Ecto neural progenitor cell (in vitro differentiated cells): ENCODE results near the gene PTAFR.
"Not testable (repeated sequence)": the region's sequence is repeated elsewhere in the genome, so short reads cannot be mapped to it uniquely, and the experiment has no call there.

ENCODE experiments used
- DNase-seq: peaks from one replicate; pipeline ENCODE4 v3.0.0-alpha.2; 2018; ENCODE audit warnings: low spot score

The PTAFR gene

DNA sequence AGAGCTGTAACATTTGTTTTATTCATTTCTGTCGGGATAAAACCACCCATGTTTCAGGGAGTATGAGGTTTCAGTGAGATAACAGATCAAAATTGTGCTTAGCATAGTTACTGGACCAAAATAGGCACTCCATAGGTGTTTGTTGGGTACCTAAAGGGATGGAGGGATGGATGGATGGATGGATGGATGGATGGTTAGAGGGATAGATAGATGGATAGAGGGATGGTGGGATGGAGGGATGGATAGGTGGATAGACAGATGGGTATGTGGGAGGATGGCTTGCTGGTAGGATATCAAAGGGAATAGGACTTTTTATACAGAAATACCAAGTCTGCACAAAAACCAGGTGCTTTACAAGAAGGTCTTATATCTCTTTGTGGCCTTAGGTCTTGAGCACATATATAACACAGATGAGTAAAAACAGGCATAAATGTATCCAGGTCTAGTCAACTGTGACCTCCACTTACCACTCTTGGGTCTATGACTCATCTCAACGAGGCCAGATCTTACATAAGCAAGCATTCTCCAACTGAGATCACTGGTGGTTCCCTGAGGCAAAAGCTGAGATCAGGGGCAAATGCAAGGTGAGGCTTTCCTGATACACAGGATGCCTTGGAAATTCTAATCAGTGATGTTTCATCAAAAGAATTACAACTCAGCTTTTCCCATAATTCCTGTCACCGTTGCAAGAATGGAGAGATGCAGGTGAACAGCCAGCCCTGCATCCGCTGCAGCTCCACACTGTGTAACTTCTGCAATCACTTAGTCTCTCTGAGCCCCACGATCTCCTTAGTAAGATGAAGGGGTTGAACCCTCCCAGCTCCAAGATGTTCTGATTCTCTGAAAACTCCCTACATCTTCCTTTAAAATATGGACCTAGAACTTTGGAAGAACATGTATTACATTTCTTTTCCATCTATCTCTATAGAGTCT, 32.0 kb downstream of the PTAFR start:
- no peak for DNase-seq

DNA sequence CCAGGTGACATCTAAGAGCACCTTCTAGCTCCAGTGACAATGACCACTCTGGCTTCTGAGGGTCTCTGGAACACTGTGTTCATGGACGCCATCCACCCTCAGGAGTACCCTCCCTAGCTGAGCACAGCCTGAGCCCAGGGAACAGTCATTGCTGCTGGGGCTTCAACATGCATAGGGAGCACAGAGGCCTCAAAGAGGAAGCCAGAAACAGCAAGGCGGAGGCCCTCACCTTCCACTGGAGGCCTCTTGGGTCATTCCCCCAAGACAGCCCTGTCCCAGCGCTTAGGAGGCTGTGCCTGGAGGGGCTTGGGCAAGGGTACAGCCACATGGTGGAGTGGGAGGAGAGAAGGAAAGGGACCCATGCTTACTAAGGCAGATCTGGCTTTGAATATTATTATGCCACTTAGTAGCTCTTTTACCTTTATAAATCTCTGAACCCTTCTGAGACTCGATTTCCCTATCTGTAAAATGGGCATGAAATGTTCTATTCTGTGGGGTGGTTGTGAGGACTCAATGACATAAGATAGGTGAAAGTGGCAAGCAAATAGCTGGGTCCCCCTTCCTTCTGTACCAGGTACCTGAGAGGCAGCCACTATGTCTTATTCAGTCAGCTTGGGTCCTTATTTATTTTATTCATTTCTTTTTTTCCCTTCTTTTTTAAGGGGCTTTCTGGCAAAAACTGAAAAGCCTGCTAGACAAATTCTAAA, 32.8 kb downstream of the PTAFR start:
- no peak for DNase-seq

DNA sequence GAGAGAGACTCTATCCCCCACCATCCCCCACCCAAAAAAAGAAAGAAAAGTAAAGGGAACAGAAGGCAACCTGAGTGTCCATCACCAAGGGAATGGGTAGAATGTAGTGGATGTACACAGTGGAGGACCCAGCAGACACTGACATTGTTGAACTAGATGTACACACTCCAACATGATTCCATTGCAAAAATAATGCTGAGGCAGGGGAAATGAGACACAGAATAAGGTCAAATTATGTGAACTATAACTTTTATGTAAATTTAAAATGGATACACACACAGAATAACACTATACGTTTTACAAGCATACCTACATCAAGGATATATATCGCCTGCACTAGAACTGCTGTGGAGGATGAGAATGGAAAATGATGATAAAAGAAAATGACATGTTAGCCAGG, 34.8 kb downstream of the PTAFR start:
- no peak for DNase-seq

DNA sequence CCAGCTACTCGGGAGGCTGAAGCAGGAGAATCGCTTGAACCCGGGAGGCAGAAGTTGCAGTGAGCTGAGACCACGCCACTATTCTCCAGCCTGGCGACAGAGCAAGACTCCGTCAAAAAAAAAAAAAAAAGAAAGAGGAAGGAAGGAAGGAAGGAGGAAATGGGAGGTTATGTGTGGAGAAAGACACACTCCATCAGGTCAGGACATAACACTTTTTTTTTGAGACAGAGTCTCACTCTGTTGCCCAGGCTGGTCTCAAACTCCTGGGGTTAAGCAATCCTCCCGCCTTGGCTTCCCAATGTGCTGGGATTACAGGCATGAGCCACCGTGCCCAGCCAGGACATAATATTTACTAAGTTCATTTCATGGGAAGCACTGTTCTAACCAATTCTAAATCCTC, 36.6 kb downstream of the PTAFR start:
- not testable (repeated sequence) for DNase-seq

DNA sequence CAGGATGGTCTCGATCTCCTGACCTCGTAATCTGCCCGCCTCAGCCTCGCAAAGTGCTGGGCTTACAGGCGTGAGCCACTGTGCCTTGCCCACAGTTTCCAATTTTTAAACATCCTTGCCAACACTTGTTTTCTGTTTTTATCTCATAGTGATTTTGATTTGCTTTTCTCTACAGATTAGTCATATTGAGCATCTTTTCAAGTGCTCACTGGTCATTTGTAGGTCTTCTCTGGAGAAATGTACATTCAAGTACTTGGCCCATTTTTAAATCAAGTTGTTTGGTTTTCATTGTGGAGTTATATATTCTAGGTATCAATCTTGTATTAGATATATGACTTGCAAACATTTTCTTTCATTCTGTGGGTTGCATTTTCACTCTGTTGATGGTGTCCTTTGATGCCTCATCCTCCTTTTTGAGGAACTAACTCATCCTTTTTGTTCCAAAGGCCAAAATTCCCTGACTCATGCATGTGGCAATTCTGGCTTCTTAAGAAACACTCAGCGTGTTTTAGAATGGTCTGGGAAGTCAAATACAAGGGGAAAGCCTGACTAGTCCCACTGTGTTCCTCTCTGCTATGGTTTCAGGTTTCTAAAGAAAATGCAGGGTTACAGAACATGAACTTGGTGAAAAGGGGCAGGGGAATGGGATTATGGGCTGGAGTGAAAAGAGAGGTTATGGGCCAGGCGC, 37.3 kb downstream of the PTAFR start:
- no peak for DNase-seq

DNA sequence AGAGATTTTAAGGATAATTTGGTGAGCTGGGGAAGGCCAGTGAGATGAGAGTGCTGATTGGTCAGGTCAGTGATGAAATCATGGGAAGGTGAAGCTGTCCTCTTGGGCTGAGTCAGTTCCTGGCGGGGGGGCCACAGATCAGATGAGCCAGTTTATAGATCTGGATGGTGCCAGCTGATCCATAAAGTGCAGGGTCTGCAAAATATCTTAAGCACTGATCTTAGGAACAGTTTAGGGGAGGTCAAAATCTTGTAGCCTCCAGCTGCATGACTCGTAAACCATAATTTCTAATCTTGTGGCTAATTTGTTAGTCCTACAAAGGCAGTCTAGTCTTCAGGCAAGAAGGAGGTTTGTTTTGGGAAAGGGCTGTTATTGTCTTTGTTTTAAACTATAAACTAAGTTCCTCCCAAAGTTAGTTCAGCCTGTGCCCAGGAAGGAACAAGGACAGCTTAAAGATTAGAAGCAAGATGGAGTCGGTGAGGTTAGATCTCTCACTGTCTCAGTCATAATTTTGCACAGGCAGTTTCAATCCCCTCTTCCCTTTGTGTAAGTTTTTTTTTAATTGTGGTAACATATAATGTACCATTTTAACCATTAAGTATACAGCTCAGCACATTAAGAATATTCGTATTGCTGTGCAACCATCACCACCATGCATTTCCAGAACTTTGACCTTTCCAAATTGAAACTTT, 39.4 kb downstream of the PTAFR start:
- no peak for DNase-seq

DNA sequence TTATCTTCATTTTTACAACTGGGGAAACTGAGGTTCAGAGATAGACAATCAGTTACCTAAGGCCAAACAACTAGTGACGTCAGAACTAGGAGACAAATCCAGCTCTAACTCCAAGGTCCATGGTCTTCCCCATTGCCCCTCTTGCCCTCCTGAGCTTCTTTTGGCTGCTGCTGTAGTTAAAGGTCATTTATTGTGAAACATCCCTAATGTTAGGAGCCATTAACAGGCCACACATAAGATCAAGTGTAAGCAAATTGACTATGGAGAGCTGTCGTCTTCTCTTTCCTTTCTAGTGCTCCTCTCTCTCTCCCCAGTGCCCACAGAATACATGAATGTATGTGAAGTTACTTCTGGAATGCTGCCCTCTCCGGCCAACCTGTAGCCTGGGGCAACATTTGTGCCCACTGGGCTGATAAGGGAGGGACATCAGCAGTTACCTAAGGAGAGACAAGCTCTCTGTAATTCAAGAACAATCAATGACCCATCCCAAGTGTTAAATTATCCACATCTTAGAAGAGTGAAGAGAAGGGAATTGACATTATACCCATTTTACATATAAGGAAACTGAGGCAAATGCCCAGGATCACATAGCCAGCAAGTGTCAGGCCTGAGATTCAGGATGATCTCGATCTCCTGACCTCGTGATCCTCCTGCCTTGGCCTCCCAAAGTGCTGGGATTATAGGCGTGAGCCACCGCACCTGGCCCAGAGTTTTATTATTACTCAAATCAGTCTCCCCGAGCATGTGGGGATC, 40.1 kb downstream of the PTAFR start:
- DNase-seq: no peak

DNA sequence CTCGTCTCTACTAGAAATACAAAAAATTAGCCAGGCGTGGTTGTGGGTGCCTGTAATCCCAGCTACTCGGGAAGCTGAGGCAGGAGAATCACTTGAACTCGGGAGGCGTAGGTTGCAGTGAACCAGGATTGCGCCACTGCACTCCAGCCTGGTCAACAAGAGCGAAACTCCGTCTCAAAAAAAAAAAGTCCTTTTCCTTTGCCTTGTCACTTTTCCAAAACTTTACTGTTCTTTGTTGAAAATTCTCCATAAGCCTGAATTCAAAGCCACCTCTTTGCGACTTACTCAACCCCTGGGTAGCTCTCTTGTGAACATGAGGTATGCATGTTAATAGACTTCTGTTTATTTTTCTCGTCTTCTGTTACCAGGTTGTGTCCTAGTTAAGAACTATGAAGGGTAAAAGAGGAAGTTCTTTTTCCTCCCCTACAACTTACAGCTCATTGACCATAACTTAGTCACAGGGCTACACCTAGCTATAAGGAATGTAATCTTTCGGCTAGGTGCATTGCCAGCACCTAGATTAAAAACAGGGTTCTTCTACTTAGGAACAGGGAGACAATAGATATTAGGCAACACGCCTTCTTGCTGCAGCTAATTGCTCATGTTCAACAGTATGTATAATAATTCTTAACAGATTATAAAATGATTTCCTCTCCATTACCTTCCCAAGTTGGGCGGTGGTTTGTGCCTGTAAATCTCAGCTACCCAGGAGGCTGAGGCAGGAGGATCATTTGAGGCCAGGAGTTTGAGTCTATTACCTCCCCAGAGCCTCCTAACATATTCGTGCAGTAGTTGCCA, 40.9 kb downstream of the PTAFR start:
- no peak for DNase-seq

DNA sequence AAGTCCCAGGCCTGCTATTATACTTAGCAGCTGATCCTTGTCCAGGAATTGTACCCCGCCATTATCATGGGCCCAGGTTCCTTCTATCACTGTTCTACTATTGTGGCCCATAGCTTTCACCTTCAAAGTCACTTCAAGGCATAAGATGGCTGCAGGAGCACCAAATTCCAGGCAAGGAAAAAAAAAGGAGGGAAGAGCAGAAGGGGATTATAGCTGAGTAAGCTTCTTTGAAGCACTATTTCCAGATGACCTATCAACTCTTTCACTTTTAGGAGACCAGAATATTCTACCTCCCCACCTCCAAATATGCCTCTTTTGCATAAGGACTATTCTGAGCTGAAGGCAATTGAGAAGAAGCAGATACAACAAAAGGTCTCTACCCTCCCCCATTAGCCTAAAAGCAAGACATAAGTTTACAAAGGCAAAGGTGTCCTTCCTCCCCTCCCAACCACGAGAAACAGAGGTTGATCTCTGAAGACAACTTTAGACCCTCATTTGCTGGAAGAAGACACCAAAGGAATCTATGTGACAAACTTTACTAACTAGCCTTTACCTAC, 41.8 kb downstream of the PTAFR start:
- no peak for DNase-seq

DNA sequence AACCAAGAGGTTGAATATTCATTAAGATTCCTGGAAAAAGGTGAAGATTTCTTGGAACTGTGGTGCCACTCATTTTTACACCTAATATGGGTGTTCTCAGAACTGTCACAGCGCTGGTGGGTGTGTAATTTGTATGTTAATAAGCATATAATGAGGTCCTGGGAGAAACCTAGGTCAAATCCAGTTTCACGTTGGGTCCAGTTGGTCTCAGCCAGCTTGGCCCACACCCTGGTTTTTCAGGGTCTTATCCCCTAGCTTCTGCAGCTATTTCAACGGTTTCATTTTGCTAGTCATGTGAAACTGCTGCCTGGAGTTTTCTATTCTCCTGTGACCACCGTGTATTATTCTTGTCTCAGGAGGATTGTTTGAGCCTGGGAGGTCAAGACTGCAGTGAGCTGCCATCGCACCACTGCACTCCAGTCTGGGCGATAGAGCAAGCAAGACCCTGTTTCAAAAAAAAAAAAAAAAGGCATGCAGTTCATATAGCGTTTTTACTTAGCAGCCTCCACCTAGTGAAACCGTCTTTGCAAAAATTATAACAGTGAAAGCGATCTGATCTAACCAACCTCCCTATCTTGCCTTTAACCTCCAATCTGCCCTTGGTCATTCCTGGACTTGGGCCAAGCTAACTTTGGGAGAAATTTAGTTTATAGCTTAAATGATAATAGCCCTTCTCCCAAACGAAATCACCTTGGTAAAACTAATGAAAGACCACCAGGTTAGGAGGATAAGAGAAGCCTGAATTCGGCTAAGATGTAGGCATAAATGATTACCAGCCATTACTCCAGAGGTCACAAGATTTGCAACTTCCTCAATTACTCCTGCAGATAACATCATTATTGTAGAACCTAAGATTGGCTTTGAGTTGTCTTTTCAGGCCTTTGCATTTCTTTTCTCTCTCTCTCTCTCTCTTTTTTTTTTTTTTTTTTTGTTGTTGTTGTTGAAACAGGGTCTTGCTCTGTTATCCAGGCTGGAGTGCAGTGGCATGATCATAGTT, 44.0 kb downstream of the PTAFR start:
- DNase-seq: no peak

DNA sequence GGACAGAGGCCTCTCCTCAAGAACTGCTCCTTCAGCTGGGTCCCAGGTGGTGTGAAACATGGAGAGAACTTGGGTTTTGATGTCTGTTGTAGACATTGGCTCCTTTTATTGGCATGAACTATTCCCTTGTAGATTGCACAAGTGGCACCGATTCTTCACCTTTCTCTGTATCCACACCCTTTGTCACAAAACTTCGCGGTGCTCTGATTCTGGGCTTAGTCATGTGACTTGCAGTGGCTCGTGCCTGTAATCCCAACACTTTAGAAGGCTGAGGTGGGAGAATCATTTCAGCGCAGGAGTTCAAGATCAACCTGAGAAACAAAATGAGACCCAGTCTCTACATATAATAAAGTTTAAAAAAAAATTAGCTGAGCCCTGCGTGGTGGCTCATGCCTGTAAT, 45.6 kb downstream of the PTAFR start:
- DNase-seq: no peak

DNA sequence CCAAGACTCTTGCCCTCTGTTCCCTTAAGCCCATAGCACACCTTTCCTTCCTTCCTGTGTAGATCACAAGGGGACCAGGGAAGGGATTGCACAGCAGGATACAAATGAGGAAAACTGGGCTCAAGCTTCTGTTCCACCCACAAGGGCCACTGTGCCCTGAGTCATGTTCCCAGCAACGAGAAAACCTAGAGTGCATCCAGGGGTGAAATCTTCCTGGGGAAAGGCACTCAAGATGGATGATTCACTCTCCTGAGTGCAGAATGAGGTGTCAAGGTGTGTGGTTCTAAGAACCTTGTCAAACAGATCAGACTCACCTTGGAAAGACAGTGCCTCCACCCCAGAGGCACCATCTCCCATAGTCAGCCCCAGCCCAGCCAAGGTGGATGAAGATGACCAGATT, 47.3 kb downstream of the PTAFR start:
- no peak for DNase-seq

DNA sequence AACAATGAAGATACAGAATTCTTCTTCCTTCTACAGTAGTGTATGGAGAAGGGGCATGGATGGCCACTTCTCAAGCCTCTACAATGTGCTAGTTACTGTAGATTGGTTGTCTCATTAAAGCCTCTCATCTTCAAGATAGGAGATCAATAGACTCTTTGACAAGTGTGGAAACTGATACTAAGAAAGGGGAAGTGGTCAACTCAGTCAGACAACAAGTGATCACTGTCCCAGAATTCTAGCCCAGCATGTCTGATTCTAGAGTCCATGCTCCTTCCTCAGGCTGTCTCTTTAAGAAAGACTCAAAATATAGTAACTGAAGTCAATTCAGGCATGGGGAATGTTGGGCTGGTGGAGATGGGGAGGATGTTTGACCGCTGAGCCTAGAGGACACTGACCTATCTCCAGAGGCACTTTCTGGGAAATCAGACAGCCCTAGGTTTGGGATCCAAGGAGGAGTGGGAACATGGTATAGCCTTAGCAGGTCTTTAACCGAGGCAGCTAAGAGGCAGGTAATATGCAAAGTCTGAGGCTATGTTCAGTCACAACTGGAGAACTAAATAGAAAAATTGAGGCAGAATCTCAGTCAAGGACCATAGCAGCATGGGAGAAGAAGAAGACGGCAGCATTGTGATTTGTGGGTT, 48.8 kb downstream of the PTAFR start:
- no peak for DNase-seq

DNA sequence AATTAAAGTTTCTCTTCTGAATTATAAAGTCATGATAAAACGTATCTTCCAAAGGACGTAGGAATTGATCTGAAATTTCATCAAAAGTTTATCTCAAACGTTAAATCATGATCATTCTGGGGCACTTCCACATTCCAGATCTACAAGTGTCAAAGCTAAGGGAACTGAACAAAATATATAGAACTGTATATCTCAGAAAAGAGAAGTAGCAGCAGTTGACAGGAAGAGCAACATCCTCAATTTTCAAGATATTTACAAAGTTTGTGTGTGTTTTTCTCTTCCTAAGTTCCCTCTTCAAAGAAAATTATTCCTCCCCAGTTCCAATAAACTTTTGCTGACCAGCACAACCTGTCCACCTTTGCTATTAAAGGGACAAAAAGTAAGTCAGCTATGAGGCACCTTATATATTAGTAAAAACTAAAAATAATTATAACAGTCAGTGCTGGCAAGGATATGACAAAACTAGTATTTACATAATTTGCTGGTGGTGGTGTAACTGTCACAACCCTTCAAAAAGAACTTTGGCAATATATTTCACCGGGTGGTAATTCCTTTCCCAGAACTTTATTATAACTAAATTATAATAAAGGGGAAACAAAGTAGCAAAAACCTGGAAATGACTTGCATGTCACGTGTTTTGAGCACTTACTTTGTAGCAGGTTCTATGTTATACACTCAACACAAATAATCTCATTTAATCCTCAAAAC, 49.6 kb downstream of the PTAFR start:
- no peak for DNase-seq

DNA sequence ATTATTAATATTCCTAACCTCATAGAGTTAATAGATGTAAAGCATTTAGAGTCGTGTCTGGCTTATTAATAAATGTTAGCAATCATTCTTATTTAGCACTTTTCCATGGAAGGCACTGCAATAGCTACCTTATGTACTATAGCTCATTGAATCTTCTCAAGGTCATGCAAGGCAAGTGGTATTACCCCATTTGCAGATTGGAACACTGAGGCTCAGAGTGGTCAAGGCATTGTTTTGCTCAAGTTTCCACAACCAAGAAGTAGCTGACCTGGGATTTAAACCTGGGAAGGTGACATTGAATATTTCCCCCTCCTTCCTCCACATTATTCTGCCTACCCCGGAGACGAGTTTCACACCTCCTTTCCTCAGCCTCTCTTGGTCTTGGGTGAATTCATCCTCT, 50.3 kb downstream of the PTAFR start:
- no peak for DNase-seq

DNA sequence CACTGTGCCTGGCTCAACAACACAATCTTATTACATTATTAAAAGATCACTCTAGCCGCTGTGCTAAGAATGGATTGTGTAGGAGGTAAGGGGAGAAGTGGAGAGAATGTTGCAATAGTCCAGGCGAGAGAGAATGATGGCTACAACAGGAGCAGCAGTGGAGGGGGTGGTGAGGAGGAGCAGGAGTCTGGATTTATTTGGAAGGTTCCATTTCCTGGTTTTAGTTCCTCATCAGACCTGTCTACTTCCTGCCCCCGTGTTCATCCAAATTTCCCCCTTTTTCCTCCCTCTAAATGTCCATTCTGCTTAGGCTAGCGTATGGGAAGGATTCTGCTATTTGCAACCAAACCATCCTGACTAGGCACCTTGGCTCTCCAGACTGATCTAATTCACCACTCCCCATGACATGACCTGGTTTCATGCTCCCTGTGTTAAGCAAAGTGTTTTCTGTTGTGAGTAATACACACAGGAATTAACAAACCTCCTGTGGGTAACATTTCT, 53.0 kb downstream of the PTAFR start:
- DNase-seq: no peak

DNA sequence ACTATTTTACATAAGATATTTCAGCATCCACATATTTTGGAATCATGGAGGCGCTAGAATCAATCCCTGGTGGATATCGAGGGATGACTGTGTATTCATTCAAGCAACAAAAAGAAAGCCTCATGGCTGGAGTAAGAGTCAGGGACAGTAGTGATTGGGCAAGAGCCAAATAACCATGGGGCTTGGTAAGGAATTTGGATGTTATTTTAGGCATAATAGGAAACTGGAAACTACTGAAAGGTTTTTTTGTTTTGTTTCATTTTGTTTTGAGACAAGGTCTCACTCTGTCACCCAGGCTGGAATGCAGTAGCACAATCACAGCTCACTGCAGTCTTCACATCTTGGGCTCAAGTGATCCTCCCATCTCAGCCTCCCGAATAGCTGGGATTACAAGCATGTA, 54.3 kb downstream of the PTAFR start:
- no peak for DNase-seq

DNA sequence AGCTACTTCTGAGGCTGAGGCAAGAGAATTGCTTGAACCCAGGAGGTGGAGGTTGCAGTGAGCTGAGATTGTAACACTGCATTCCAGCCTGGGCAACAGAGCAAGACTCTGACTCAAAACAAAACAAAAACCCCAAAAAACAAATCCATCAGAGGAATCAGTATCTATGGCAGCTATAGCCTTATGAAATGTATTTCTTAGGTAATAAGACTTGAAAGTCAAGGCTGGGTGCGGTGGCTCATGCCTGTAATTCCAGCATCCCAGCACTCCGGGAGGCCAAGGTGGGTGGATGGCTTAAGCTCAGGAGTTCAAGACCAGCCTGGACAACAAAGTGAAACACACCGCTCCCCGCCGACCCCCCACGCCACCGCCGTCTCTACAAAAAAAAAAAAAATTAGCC, 56.9 kb downstream of the PTAFR start:
- DNase-seq: no peak
